Measurements from ENCODE around the gene SPPL2B.
A peak's percentile ranks its signal among the peaks of the same experiment; 100 is the strongest.
"Not testable (repeated sequence)": the region's sequence is repeated elsewhere in the genome, so short reads cannot be mapped to it uniquely, and the experiment has no call there.

SPPL2B gene
- 35.3 to 46.6 reads per million in 2 donors for total RNA-seq

GRCh38 chr19:2328401-2329148, at the start of gene SPPL2B, which contains the start of gene LSM7:
Gene SPPL2B, plus strand, starts transcription at chr19:2328684. Its CDS starts 26 bp downstream, at chr19:2328710.
Gene LSM7, minus strand, starts transcription at chr19:2328586. Its CDS starts 20 bp downstream, at chr19:2328566.
- DNase-seq: peak; percentile 89

GRCh38 chr19:2280633-2281264, 47.7 kb upstream of the SPPL2B start:
- DNase-seq: no peak

- not testable (repeated sequence) for DNase-seq
Observed at GRCh38 chr19:2281265-2282061, 47.0 kb upstream of the SPPL2B start.

- DNase-seq: no peak
Observed at GRCh38 chr19:2282062-2282861, 46.2 kb upstream of the SPPL2B start, which contains the start of gene PEAK3. Gene PEAK3, minus strand, starts transcription at chr19:2282175. Its CDS starts 1,244 bp downstream, at chr19:2280931.

GRCh38 chr19:2282862-2283237, 45.6 kb upstream of the SPPL2B start:
- no peak for DNase-seq

GRCh38 chr19:2283835-2284507, 44.5 kb upstream of the SPPL2B start:
- no peak for DNase-seq

- DNase-seq: no peak
Observed at GRCh38 chr19:2286402-2287140, 41.9 kb upstream of the SPPL2B start.

GRCh38 chr19:2287585-2288337, 40.7 kb upstream of the SPPL2B start:
- DNase-seq: no peak

GRCh38 chr19:2288338-2288817, 40.1 kb upstream of the SPPL2B start:
- DNase-seq: no peak

- DNase-seq: no peak
Observed at GRCh38 chr19:2288818-2289713, 39.4 kb upstream of the SPPL2B start.

GRCh38 chr19:2289714-2290435, 38.6 kb upstream of the SPPL2B start:
- DNase-seq: peak; percentile 38

- DNase-seq: no peak
Observed at GRCh38 chr19:2290441-2291184, 37.9 kb upstream of the SPPL2B start.

GRCh38 chr19:2291185-2291751, 37.2 kb upstream of the SPPL2B start:
- no peak for DNase-seq

- DNase-seq: no peak
Observed at GRCh38 chr19:2294687-2295335, 33.7 kb upstream of the SPPL2B start.

GRCh38 chr19:2296141-2296540, 32.3 kb upstream of the SPPL2B start:
- no peak for DNase-seq

GRCh38 chr19:2300533-2300932, 28.0 kb upstream of the SPPL2B start:
- DNase-seq: no peak
